Measurements from ENCODE around the gene NKX3-2.

The NKX3-2 gene

GRCh38 chr4:13545394-13545808 lies 1.1 kb upstream of the NKX3-2 start:
- DNase-seq (ENCODE audit: low read depth, low spot score): no peak

DNA sequence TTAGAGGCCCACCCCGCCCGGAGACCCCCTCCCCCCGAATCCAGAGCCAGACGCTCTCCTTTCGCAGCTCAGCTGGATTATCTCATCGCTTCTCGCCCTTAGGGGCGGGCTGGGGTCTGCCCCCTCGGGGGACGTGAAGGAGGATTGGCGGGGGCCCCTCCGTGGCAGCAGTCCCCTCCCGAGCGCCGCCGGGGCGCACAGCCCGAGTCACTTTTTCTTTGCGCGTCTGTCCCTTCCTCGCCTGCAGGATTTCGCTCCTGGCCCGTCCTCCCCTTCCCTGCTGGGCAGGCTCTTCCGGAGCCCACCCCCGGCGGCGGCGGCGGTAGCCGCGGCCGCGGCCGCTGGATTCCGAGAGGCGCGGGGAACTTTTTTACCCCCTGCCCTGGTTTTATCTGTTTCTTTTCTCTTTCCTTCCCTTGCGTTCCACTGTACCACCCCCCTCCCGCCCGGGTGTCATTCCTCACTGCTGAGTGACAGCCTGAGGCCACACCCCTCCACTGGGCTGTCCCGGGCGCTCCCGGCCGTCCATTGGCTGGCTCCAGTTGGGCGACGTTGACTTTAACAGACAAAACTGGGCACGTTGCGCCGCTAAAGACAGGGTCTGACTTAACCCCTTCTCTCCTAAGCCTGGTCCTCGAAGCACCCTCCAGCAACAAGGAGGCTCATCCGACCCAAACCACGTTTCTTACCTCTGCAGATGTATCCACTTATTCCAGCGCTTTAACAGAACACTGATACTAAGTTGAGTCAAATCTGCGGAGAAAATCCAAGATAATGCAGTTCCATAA lies 492 bp upstream of the NKX3-2 start:
- no peak for DNase-seq (ENCODE audit: low read depth, low spot score)

GRCh38 chr4:13543032-13543838 lies 1.1 kb downstream of the NKX3-2 start:
- no peak for DNase-seq (ENCODE audit: low read depth, low spot score)

- no peak for DNase-seq (ENCODE audit: low read depth, low spot score)
Observed at GRCh38 chr4:13542577-13543031, 1.7 kb downstream of the NKX3-2 start.

DNA sequence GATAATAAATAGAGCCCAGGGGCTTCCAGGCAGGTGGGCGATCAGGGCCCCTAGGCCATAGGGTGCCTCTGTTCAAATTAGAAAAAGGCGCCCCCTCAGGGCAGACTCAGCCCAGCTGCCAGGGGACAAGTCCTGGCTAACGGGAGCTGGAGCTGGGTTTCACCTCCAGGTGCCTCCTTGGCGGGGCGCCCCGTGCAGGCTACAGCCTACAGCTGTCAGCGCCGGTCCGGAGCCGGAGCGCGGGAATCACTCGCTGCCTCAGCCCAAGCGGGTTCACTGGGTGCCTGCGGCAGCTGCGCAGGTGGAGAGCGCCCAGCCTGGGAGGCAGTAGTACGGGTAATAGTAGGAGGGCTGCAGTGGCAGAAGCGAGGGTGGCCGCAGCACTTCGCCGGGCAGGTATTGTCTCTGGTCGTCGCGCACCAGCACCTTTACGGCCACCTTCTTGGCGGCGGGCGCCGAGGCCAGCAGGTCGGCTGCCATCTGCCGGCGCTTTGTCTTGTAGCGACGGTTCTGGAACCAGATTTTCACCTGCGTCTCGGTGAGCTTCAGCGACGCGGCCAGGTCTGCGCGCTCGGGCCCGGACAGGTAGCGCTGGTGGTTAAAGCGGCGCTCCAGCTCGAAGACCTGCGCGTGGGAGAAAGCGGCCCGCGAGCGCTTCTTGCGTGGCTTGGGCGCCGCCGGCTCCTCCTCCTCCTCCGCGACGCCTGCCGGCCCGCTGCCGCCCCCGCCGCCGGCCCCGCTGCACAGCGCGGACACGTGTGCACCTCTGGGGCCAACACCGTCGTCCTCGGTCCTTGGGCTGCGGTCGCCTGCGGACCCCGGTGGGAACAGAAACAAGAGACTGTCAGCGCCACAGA lies 2.4 kb downstream of the NKX3-2 start:
- DNase-seq (ENCODE audit: low read depth, low spot score): no peak

DNA sequence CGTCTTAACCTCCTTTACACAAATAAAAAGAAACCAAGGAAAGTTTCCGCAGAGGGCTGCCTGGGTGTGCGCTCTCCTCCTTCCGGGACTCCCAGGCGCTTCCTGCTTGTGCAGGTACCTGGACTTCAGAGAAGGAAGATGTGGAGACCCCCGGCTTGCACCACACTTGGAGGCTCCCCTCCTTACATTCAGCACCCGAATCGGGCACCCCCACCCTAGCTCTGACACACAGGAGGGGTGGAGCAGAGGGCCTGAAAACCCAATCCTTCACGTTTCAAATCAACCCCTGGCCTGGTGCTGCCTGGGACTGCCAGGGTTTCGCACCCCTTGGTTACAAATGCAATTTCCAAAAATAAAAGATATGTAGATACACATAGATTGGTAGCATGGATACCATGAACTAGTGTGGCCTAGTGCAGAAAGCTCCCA lies 3.1 kb downstream of the NKX3-2 start:
- DNase-seq (ENCODE audit: low read depth, low spot score): no peak

DNA sequence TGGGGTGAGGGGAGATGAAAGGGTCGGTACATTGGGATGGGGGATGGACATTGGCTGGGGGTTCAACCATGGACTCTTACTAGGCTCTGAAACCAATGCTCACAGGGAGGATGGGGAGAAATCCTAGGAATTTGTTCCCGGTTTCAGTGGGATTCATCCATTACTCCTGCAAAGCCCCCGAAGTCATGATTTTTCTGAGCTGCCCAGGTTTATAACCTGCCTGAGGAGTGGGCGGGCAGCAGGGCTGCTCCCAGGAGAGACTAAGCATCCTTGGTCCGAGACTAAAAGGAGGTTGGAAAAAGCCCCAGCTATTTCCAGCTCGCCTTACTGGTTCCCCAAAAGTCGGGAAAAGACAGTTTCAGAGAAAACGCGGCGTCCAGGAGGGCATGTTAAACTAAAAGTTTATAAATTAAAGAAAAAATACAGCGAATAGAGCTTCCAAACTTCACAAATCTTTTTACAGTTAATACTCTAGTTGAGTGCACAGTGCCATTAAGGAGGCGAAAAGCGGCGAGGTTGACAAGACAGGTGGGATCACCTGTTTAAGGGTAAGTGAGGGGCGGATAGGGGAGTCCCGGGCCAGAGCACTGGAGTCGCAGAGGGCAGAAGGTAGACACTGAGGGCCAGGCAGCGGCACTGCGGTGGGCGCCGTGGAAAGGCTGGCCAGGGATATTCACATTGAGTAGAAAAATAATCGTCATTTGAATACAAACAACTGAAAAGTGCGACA lies 3.7 kb downstream of the NKX3-2 start:
- no peak for DNase-seq (ENCODE audit: low read depth, low spot score)

- no peak for DNase-seq (ENCODE audit: low read depth, low spot score)
Observed at GRCh38 chr4:13539619-13540445, 4.5 kb downstream of the NKX3-2 start.

- no peak for DNase-seq (ENCODE audit: low read depth, low spot score)
Observed at GRCh38 chr4:13539047-13539618, 5.2 kb downstream of the NKX3-2 start.

DNA sequence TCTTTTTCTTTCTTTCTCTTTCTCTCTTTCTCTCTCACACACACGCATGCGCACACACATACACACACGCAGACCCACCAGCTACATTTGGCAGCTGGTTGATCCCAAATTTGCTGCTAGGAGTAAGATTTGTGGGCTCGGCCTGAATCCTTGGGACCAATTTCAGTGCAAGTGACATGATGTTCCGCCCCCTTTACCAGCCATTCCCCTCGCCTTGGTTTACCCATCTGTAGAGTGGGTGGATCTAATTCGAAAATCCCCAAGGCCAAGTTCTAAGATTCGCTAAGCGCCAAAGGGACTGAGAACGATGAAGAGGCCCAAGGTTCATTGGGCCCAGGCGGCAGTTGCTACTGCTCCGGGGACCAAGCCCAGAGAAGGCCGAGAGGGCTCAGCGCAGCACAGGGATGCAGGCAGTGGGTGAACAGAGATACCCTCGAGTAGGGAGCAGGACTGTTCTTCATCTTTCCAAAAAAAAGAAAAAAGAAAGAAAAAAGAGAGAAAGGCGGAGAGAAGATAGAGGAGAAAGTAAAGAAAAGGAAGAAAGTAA lies 5.8 kb downstream of the NKX3-2 start:
- no peak for DNase-seq (ENCODE audit: low read depth, low spot score)

DNA sequence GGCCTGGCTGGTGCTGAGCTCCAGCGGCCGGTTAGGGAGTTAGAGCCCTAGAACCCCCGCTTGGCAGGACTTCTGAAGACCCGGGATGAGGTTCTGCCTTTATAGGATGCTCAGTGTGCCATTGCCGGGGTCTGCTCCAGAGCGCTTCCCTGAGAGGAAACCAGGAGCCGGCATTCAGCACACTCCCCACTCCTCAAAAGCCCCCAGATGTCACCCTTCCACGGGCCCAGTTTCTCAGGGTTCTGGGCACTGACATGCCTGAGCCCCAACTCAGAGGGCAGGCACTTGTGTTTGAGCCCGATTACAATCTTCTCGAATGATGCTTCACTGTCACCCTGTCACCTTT lies 6.5 kb downstream of the NKX3-2 start:
- no peak for DNase-seq (ENCODE audit: low read depth, low spot score)

GRCh38 chr4:13537011-13537831 lies 7.1 kb downstream of the NKX3-2 start:
- no peak for DNase-seq (ENCODE audit: low read depth, low spot score)

- no peak for DNase-seq (ENCODE audit: low read depth, low spot score)
Observed at GRCh38 chr4:13536607-13537006, 7.7 kb downstream of the NKX3-2 start.

- no peak for DNase-seq (ENCODE audit: low read depth, low spot score)
Observed at GRCh38 chr4:13535708-13536361, 8.5 kb downstream of the NKX3-2 start.

- DNase-seq (ENCODE audit: low read depth, low spot score): no peak
Observed at GRCh38 chr4:13535118-13535517, 9.2 kb downstream of the NKX3-2 start.

- DNase-seq (ENCODE audit: low read depth, low spot score): no peak
Observed at GRCh38 chr4:13534344-13535063, 9.8 kb downstream of the NKX3-2 start.

- no peak for DNase-seq (ENCODE audit: low read depth, low spot score)
Observed at GRCh38 chr4:13533670-13534343, 10.5 kb downstream of the NKX3-2 start.
